Raji (cell line): ENCODE results near the gene ATP9B.

Experiments
- POLR2A ChIP-seq: IDR thresholded peaks from 2 replicates; pipeline ENCODE4 v1.6.1; 2011; ENCODE audit warnings: low read depth, low read length, control low read depth; ENCODE audit not compliant: insufficient read depth

ATP9B gene

GRCh38 chr18:79182047-79182713 lies 113.0 kb downstream of the ATP9B start:
- TF ChIP-seq POLR2A: no peak

- no peak for TF ChIP-seq POLR2A
Measured at GRCh38 chr18:79185648-79186047, 116.5 kb downstream of the ATP9B start.

DNA sequence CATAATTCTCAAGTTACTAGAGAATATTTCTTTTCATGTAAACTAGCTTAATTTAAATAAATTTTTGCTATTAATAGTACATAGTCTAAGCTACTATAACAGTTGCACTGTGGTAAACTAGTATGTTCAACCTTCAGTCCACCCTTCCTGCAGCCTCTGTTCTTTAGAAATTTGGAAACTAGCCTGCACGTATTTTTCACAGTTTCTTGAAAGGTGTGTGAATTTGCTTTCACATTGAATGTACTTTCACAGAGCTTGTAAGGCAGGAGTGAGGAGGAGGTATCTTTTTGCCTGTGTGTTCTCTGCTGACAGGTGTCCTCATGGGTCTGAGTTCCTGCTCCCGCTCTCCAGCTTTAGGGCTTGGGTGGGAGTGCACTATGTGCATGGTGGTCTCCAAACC lies 117.5 kb downstream of the ATP9B start:
- no peak for TF ChIP-seq POLR2A

GRCh38 chr18:79187532-79188277 lies 118.5 kb downstream of the ATP9B start:
- TF ChIP-seq POLR2A: no peak

DNA sequence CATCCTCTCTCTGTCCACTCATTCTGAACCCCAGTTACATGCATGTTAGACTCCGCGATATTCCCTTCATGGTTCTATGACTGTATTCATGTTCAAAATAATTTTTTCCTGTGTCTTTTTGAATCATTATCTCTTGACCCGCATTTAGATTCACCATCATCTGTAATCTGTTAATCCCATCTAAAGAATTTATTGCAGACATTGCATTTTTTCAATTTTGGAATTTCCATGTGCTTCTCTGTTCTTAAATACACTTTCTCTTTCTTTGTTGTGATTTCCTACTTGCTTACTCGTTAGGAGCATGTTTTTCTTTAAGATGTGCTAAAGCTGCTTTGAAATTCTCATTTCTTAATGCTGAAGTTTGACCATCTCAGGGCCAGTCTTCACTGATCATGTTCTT lies 122.2 kb downstream of the ATP9B start:
- no peak for TF ChIP-seq POLR2A

DNA sequence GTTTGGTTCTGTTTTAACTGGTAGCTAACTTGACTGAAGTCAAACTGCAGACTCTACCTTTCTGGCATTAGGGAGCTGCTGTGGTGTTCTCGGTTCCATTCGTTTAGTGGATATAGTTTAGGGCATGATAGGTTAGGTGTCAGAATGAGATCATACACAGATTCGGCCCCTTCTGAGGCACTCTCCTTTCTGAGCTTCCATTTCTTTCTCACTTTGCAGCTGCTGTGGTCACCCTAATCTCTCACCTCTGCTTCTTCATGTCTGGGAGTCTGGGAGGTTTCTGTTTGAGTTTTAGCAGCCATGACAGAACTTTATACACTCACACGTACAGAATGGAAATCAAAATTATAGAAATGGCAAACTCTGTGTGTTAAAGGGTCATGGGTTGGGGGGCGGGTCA lies 122.8 kb downstream of the ATP9B start:
- no peak for TF ChIP-seq POLR2A

DNA sequence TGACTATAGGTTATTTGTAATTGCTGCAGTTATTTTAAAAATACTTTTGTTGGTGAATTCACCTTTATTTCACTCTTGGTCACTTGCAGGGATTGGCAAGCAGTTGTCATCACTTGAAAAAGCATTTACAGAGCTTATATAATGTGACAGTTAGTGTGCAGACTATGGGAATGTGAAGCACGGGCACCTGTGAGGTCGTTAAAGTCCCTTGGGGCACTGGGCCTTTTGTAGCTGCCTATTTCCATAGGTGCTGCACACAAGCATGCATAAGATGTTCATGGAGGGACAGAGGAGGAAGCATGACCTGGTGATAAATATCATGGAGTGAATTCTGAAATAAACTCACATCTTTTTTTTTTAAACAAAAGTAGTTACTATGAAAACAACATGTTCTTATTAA lies 124.6 kb downstream of the ATP9B start:
- TF ChIP-seq POLR2A: no peak

GRCh38 chr18:79195716-79196683 lies 126.8 kb downstream of the ATP9B start:
- TF ChIP-seq POLR2A: no peak

DNA sequence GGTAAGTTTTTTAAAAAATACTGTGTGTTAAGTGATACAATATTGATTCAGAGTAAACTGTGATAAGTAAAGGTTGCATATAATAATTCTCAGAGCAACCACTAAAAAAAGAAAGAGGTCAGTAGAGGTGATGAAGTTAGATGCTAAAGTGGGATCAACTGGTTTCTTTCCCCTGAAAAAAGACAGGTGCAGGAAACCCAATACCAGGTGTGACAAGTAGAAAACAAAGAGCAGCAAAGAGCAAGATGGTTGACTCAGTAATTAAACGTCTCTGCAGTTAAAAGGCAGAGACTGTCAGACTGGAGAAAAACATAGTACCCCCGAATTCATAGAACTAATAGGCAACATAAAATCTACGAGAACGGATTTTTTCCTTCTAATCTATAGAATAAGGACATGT lies 128.3 kb downstream of the ATP9B start:
- no peak for TF ChIP-seq POLR2A

GRCh38 chr18:79199691-79200374 lies 130.6 kb downstream of the ATP9B start:
- no peak for TF ChIP-seq POLR2A

- no peak for TF ChIP-seq POLR2A
Measured at GRCh38 chr18:79200546-79201268, 131.5 kb downstream of the ATP9B start.

GRCh38 chr18:79203017-79203605 lies 133.9 kb downstream of the ATP9B start:
- TF ChIP-seq POLR2A: no peak

DNA sequence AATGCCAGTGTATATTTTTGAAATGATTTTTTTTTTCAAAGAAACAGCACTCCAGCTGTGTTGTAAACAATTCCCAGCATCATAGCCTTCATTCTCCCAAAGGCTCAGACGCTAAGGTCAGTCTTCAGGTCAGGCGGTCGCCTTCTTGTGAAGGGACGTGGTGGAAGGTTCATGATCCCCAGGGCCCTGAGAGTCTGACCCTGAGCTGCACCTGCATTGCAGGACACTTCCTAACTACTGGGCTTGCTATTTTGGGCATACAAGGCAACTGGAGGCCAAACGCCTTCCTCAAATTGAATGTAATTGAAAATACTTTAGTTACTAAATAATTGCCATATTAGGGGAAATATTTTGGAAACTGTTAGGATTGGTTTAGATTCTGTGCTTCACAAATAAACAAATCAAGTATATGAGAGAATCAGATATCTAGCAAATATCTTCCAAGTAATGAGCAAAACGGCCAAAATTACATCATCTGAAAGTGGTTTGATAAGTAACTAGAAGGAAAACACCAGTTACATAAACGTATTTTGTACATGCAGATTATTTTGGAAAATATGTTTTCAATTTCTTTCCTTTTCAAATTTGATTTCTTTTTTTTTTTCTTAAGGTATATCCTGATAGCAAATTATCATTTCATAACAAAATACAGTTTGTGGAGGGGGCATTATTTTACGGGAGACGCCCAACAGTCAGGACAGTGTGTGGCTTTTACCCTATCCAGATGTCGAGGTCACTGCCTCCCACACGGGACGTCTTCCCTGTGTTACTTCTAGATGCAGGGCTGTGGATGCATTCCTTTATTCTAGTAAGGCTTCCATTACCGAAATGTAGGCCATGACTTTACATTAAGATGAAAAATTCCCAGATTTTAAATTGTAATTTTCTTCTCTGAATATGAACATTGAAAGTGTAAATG lies 136.0 kb downstream of the ATP9B start:
- no peak for TF ChIP-seq POLR2A
